NT2/D1 (cell line): Measurements from ENCODE around the gene MITF.

Experiments
- SUZ12 ChIP-seq: IDR thresholded peaks from 2 replicates; pipeline ENCODE4 v1.6.1; 2011; ENCODE audit not compliant: insufficient read length, insufficient read depth; ENCODE audit errors: extremely low read depth
- YY1 ChIP-seq: IDR thresholded peaks from 2 replicates; pipeline ENCODE4 v1.6.1; 2011; ENCODE audit not compliant: insufficient read length, insufficient read depth
- ZNF274 ChIP-seq: IDR thresholded peaks from 2 replicates; pipeline ENCODE4 v1.6.1; 2011; ENCODE audit warnings: mild to moderate bottlenecking, low read depth, low read length

GRCh38 chr3:69838696-69839515, 99.6 kb downstream of the MITF start:
- TF ChIP-seq ZNF274, result no peak
- no peak for TF ChIP-seq YY1
- no peak for TF ChIP-seq SUZ12
